PFSK-1 (cell line): ENCODE measurements around the gene CCDC90B.

Experiments
- FOXP2 ChIP-seq: optimal IDR thresholded peaks from 2 replicates; pipeline ENCODE3; 2011; ENCODE audit warnings: borderline replicate concordance, control low read depth, inconsistent platforms; ENCODE audit not compliant: insufficient read depth; ENCODE audit errors: extremely low read length, extremely low read depth
- POLR2AphosphoS5 ChIP-seq: IDR thresholded peaks from 2 replicates; pipeline ENCODE4 v1.6.1; 2012; ENCODE audit warnings: low read depth, mild to moderate bottlenecking, control low read depth, low read length, moderate library complexity
- SIN3A ChIP-seq: IDR thresholded peaks from 2 replicates; pipeline ENCODE4 v1.6.1; 2012; ENCODE audit warnings: mild to moderate bottlenecking, low read length, moderate library complexity, borderline replicate concordance; ENCODE audit not compliant: insufficient read depth
- TAF1 ChIP-seq: IDR thresholded peaks from 2 replicates; pipeline ENCODE4 v1.6.1; 2012; ENCODE audit warnings: low read length, control low read depth, borderline replicate concordance; ENCODE audit not compliant: insufficient read depth
- TF ChIP-seq, protein P1 (sequence below), 2 experiments: IDR thresholded peaks; 2 replicates each; pipeline versions ENCODE4 v1.6.1 to v1.8.0; 2011 to 2012; ENCODE audit warnings: low read depth in 2 of 2, low read length in 2 of 2, control low read depth in 1 of 2, inconsistent platforms in 1 of 2, mild to moderate bottlenecking in 1 of 2, moderate library complexity in 1 of 2; ENCODE audit not compliant: insufficient read depth in 1 of 2

Gene CCDC90B

DNA sequence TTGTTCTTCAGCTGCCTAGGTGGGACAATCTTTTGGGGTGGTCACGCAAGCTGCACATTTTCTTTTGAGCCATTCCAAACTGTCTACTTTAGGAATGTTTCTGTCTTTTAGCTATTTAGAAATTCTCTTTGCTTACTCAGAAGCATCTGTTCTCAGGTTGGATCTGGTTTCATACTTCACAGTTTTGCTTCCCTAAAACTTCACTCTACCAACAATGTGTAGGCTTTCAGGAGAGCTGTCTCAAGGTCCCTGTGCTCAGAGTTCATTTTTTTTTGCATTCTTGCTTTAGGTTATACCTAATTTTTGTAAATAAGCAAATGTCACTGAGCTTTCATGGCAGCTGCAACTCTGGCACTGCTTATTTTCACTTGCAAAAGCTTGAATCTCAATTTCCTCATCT is 36.7 kb downstream of the CCDC90B start:
- TF ChIP-seq POLR2AphosphoS5: no peak
- no peak for TF ChIP-seq FOXP2
- TF ChIP-seq, protein P1, sequence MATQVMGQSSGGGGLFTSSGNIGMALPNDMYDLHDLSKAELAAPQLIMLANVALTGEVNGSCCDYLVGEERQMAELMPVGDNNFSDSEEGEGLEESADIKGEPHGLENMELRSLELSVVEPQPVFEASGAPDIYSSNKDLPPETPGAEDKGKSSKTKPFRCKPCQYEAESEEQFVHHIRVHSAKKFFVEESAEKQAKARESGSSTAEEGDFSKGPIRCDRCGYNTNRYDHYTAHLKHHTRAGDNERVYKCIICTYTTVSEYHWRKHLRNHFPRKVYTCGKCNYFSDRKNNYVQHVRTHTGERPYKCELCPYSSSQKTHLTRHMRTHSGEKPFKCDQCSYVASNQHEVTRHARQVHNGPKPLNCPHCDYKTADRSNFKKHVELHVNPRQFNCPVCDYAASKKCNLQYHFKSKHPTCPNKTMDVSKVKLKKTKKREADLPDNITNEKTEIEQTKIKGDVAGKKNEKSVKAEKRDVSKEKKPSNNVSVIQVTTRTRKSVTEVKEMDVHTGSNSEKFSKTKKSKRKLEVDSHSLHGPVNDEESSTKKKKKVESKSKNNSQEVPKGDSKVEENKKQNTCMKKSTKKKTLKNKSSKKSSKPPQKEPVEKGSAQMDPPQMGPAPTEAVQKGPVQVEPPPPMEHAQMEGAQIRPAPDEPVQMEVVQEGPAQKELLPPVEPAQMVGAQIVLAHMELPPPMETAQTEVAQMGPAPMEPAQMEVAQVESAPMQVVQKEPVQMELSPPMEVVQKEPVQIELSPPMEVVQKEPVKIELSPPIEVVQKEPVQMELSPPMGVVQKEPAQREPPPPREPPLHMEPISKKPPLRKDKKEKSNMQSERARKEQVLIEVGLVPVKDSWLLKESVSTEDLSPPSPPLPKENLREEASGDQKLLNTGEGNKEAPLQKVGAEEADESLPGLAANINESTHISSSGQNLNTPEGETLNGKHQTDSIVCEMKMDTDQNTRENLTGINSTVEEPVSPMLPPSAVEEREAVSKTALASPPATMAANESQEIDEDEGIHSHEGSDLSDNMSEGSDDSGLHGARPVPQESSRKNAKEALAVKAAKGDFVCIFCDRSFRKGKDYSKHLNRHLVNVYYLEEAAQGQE (IDR thresholded peaks at IDR 0.05; ENCODE audit: insufficient read depth in 1 of 2, low read depth in 2 of 2, low read length in 2 of 2): no peak
- TF ChIP-seq TAF1: no peak
- TF ChIP-seq SIN3A: no peak

DNA sequence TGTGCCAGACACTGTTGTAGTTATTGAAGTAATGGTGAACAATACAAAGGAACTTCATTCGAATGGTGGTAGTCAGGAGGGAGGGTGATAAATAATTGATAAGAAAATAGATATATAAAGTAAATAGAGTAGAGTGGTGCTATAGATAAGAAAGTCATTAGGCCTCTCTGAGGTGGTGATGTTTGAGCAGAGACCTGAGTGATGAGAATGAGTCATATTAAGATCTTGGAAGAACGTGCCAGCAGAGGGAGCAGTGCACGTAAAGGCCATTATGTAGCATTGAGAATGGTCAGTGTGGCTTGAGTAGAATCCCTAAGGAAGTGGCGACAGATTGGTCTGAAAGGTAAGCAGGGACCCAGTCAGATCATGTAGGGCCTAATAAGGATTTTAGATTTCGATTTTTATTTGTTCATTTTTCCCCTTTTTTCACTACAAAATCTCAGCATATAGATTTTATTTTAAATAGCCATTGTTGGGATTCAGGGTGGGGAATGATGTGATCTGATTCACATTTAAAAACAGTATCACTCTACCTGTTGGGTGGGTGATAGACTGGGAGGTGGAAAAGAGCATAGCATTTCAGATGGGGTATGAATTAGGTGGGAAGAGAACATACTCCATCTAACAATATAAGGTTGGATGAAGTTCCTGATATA is 44.7 kb downstream of the CCDC90B start:
- TF ChIP-seq SIN3A (no peak), FOXP2 (no peak), POLR2AphosphoS5 (no peak), TAF1 (no peak)
- TF ChIP-seq, protein P1 (IDR thresholded peaks at IDR 0.05; ENCODE audit: insufficient read depth in 1 of 2, low read depth in 2 of 2, low read length in 2 of 2): no peak

GRCh38 chr11:83238111-83238510 is 48.1 kb downstream of the CCDC90B start:
- TF ChIP-seq, protein P1 (IDR thresholded peaks at IDR 0.05; ENCODE audit: insufficient read depth in 1 of 2, low read depth in 2 of 2, low read length in 2 of 2): no peak
- no peak for TF ChIP-seq SIN3A
- no peak for TF ChIP-seq FOXP2
- no peak for TF ChIP-seq TAF1

DNA sequence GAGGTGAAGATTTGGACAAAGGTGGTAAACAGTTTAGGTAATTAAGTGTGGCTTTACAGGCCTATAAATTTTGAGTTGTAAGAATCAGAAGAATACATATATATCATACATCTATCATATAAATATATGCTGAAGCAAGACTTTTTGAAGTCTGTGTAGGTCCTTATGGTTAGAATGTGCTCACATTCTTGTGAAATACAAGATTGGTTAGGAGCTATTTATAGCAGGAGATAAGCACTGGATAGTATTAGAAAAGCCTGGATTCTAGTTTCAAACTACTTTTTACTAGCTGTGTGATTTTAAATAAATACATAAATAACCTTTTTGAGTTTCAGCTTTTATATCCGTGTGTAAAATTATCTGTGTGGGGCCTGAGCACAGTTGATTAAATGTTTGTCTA is 50.3 kb downstream of the CCDC90B start:
- TF ChIP-seq POLR2AphosphoS5 (no peak), FOXP2 (no peak), SIN3A (no peak), TAF1 (no peak)
- TF ChIP-seq, protein P1 (IDR thresholded peaks at IDR 0.05; ENCODE audit: insufficient read depth in 1 of 2, low read depth in 2 of 2, low read length in 2 of 2): no peak

DNA sequence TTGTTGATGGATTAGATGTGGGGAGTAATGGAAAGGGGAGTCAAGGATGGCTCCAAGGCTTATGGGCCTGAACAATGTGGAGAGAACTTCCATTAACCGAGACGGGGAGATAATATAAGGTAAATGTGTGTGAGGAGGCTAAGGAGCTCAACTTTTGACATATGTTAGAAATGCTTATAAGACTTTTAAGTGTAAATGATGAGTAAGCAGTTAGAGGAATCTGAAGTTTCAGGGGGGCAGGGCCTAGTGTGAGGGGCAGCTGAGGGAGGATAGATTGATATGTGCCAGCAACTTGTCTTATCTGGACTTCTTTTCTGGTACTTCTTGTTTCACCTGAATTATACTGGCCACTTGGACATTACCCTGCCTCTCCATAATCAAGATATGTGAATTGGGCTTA is 62.7 kb downstream of the CCDC90B start:
- TF ChIP-seq POLR2AphosphoS5: no peak
- TF ChIP-seq TAF1: no peak
- TF ChIP-seq, protein P1 (IDR thresholded peaks at IDR 0.05; ENCODE audit: insufficient read depth in 1 of 2, low read depth in 2 of 2, low read length in 2 of 2): no peak
- no peak for TF ChIP-seq FOXP2
- TF ChIP-seq SIN3A: no peak
